Measurements from ENCODE around the gene ECI1.
"Not testable (repeated sequence)": the region's sequence is repeated elsewhere in the genome, so short reads cannot be mapped to it uniquely, and the experiment has no call there.

Gene ECI1

GRCh38 chr16:2243031-2243528, 8.3 kb downstream of the ECI1 start:
- no peak for DNase-seq (ENCODE audit: low read depth)
- no peak for TF ChIP-seq MYC (IDR thresholded peaks at IDR 0.05; ENCODE audit: low read depth, low read length)
- TF ChIP-seq POLR2A (IDR thresholded peaks at IDR 0.05; ENCODE audit: extremely low read depth, insufficient read length) = no peak
- TF ChIP-seq CTCF (IDR thresholded peaks at IDR 0.05; ENCODE audit: low read depth, low read length) = no peak
- H3K4me3 ChIP-seq (ENCODE audit: low read depth, low read length) = no peak overlapping the region

DNA sequence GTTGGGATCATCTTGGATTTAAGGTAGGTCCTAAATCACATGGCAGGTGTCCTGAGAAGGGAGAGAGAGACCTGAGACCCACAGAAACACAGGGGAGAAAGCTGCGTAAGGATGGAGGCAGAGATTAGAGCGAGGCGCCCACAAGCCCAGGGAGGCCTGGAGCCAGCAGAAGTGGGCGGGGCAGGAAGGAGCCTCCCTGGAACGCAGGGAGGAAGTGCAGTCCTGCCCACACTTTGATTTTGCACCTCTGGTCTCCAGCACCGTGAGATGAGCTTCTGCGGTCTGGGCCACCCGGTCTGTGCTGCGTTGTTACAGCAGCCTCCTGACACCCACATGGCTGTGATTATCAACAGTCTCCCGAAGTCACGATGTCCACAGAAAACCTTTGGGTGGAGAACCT, 8.8 kb downstream of the ECI1 start:
- TF ChIP-seq CTCF (IDR thresholded peaks at IDR 0.05; ENCODE audit: low read depth, low read length) (no peak), MAX (IDR thresholded peaks at IDR 0.05; ENCODE audit: low read depth, low read length) (no peak), POLR2A (IDR thresholded peaks at IDR 0.05; ENCODE audit: extremely low read depth, insufficient read length) (no peak), MYC (IDR thresholded peaks at IDR 0.05; ENCODE audit: low read depth, low read length) (no peak)
- DNase-seq (ENCODE audit: low read depth) = no peak
- H3K4me3 ChIP-seq (ENCODE audit: low read depth, low read length) = no peak overlapping the region

- not testable (repeated sequence) for H3K4me3 ChIP-seq (ENCODE audit: low read depth, low read length); DNase-seq (ENCODE audit: low read depth)
Measured at GRCh38 chr16:2240331-2240730, 11.1 kb downstream of the ECI1 start.

- no peak for DNase-seq (ENCODE audit: low read depth)
Measured at GRCh38 chr16:2238838-2239675, 12.3 kb downstream of the ECI1 start.

DNA sequence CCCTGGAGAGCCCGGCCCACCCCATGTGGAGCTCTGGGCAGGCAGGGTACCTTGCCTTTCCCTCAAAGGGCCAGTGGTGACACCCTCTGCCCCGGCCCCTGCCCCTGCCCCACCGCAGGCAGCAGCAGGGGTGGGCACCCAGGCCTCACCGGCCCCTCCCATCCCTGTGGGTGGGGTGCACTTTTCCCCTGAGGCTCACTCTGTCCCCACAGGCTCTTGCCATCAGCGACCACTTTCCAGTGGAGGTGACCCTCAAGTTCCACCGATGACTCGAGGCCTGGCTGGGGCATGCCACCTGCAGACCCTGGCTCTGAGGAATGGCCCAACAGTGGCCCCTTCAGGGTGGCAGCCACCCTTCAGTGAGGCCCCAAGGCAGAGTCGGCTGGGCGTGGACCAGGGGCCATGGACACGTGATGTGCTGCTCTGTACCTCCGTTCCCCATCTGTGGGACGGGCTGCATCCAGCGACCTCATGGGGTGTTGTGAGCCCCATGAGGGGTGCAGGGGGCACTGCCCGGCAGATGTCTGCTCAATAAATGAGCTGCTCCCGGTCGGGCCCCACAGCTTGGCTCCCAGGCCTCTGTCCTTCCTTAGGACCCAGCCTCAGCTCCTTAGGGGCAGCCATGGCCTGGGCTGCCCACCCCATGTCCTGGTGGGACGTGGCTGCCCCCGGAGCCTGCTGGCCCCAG, 13.1 kb downstream of the ECI1 start:
- no peak for DNase-seq (ENCODE audit: low read depth)
- no peak for TF ChIP-seq MAX (IDR thresholded peaks at IDR 0.05; ENCODE audit: low read depth, low read length)
- TF ChIP-seq POLR2A (IDR thresholded peaks at IDR 0.05; ENCODE audit: extremely low read depth, insufficient read length) = no peak
- TF ChIP-seq MYC (IDR thresholded peaks at IDR 0.05; ENCODE audit: low read depth, low read length) = no peak
- no peak for TF ChIP-seq CTCF (IDR thresholded peaks at IDR 0.05; ENCODE audit: low read depth, low read length)
- no peak overlapping the region for H3K4me3 ChIP-seq (ENCODE audit: low read depth, low read length)

More at GRCh38 chr16:2238838-2239675, 12.3 kb downstream of the ECI1 start:
- TF ChIP-seq MYC (IDR thresholded peaks at IDR 0.05; ENCODE audit: low read depth, low read length) = no peak
- TF ChIP-seq CTCF (IDR thresholded peaks at IDR 0.05; ENCODE audit: low read depth, low read length) = no peak
- TF ChIP-seq MAX (IDR thresholded peaks at IDR 0.05; ENCODE audit: low read depth, low read length) = no peak
- TF ChIP-seq POLR2A (IDR thresholded peaks at IDR 0.05; ENCODE audit: extremely low read depth, insufficient read length) = no peak
- H3K4me3 ChIP-seq (ENCODE audit: low read depth, low read length) = no peak overlapping the region

DNA sequence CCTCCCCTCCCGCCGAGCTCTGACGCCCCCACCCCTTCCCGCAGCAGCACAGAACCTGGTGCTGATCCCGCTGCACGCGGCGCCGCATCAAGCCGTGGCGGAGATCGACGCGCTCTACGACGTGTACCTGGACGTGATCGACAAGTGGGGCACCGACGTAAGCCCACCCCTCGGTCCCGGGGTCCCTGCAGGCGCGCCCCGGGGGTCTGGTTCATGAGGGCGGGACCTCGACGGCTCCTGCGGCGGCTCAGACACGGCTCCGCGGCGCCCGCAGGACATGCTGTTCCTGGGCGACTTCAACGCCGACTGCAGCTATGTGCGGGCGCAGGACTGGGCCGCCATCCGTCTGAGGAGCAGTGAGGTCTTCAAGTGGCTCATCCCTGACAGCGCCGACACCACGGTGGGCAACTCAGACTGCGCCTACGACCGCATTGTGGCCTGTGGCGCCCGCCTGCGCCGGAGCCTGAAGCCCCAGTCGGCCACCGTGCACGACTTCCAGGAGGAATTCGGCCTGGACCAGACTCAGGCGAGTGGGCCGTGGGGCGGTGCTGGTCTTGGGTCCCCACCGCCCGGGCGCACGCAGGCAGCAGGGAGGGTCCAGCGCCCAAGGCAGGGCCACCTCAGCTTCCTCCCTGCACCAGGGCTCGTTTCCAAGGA, 13.8 kb downstream of the ECI1 start:
- H3K4me3 ChIP-seq (ENCODE audit: low read depth, low read length) = no peak overlapping the region
- DNase-seq (ENCODE audit: low read depth) = no peak
- TF ChIP-seq MAX (IDR thresholded peaks at IDR 0.05; ENCODE audit: low read depth, low read length) (no peak), POLR2A (IDR thresholded peaks at IDR 0.05; ENCODE audit: extremely low read depth, insufficient read length) (no peak), CTCF (IDR thresholded peaks at IDR 0.05; ENCODE audit: low read depth, low read length) (no peak), MYC (IDR thresholded peaks at IDR 0.05; ENCODE audit: low read depth, low read length) (no peak)
